ENCODE results near the gene MTA1. TPM values are rescaled to one million over a fixed set of nuclear protein-coding genes. Genes with fewer than 3 reads are reported as not detected.
A peak's percentile ranks its signal among the peaks of the same experiment; 100 is the strongest.

Gene MTA1
- total RNA-seq, 1 donor from 2014 or later = 59.8 TPM

- Mint-ChIP-seq H3K27ac (peak overlapping the region; percentile 57), H3K9me3 (no peaks in the 10 kb centered on the region), H3K4me1 (peaks cover 7% of the 10 kb centered on the region), H3K4me3 (no peak overlapping the region), H3K27me3 (ENCODE audit: insufficient read depth, low read depth) (no peaks in the 10 kb centered on the region), H3K36me3 (peaks cover 1% of the 10 kb centered on the region)
- Histone ChIP-seq H3K36me3 (no peaks in the 10 kb centered on the region), H4K20me1 (ENCODE audit: low read depth) (no peaks in the 10 kb centered on the region), H3K4me3 (no peak overlapping the region), H3K4me2 (no peak overlapping the region), H3K27ac (no peak overlapping the region), H3K9ac (no peak overlapping the region), H3K79me2 (ENCODE audit: low read depth) (no peaks in the 10 kb centered on the region), H3K9me3 (ENCODE audit: low read depth) (no peaks in the 10 kb centered on the region), H2AFZ (replicated peaks) (no peak overlapping the region), H3F3A (ENCODE audit: low read depth) (no peaks in the 10 kb centered on the region), H3K27me3 (peaks cover 4% of the 10 kb centered on the region), H3K4me1 (no peaks in the 10 kb centered on the region)
- no peak for DNase-seq (ENCODE audit: low spot score)
- TF ChIP-seq EZH2 (IDR thresholded peaks at IDR 0.05) (no peak), CTCF (IDR thresholded peaks at IDR 0.05) (no peak), EZH2phosphoT487 (IDR thresholded peaks at IDR 0.05) (no peak)
Measured at GRCh38 chr14:105392131-105393090, 27.2 kb upstream of the MTA1 start.

GRCh38 chr14:105393151-105393550 lies 26.5 kb upstream of the MTA1 start:
- H3K36me3 Mint-ChIP-seq = peaks cover 1% of the 10 kb centered on the region
- H3K9ac ChIP-seq = no peak overlapping the region
- H3K4me2 ChIP-seq = no peak overlapping the region
- H3K9me3 Mint-ChIP-seq = no peaks in the 10 kb centered on the region
- H3F3A ChIP-seq (ENCODE audit: low read depth) = no peaks in the 10 kb centered on the region
- no peaks in the 10 kb centered on the region for H3K4me1 ChIP-seq
- no peaks in the 10 kb centered on the region for H3K27me3 Mint-ChIP-seq (ENCODE audit: insufficient read depth, low read depth)
- H3K27ac ChIP-seq = no peak overlapping the region
- H3K36me3 ChIP-seq = no peaks in the 10 kb centered on the region
- H2AFZ ChIP-seq (replicated peaks) = no peak overlapping the region
- H3K9me3 ChIP-seq (ENCODE audit: low read depth) = no peaks in the 10 kb centered on the region
- TF ChIP-seq EZH2phosphoT487 (IDR thresholded peaks at IDR 0.05) (no peak), CTCF (IDR thresholded peaks at IDR 0.05) (no peak)
- DNase-seq (ENCODE audit: low spot score) = no peak
- no peak overlapping the region for H3K4me3 ChIP-seq
- H3K4me1 Mint-ChIP-seq = peaks cover 12% of the 10 kb centered on the region
- H3K27ac Mint-ChIP-seq = no peak overlapping the region
- peaks cover 9% of the 10 kb centered on the region for H3K27me3 ChIP-seq
- H3K4me3 Mint-ChIP-seq = no peak overlapping the region
- no peaks in the 10 kb centered on the region for H4K20me1 ChIP-seq (ENCODE audit: low read depth)
- no peaks in the 10 kb centered on the region for H3K79me2 ChIP-seq (ENCODE audit: low read depth)

- H3K27ac Mint-ChIP-seq = peak overlapping the region; percentile 59
Measured at GRCh38 chr14:105394714-105395537, 24.7 kb upstream of the MTA1 start.

More at GRCh38 chr14:105394714-105395537, 24.7 kb upstream of the MTA1 start:
- Histone ChIP-seq H3K9ac (no peak overlapping the region), H3K4me3 (no peak overlapping the region), H3K4me2 (no peak overlapping the region), H4K20me1 (ENCODE audit: low read depth) (no peaks in the 10 kb centered on the region), H3K27me3 (peaks cover 9% of the 10 kb centered on the region), H3K79me2 (ENCODE audit: low read depth) (no peaks in the 10 kb centered on the region), H3K9me3 (ENCODE audit: low read depth) (no peaks in the 10 kb centered on the region), H3F3A (ENCODE audit: low read depth) (no peaks in the 10 kb centered on the region), H3K27ac (no peak overlapping the region), H3K4me1 (peaks cover 4% of the 10 kb centered on the region), H3K36me3 (no peaks in the 10 kb centered on the region), H2AFZ (replicated peaks) (no peak overlapping the region)
- Mint-ChIP-seq H3K36me3 (peaks cover 5% of the 10 kb centered on the region), H3K27me3 (ENCODE audit: insufficient read depth, low read depth) (no peaks in the 10 kb centered on the region), H3K4me1 (peaks cover 10% of the 10 kb centered on the region), H3K9me3 (peaks cover 4% of the 10 kb centered on the region), H3K4me3 (no peak overlapping the region)
- TF ChIP-seq EZH2 (IDR thresholded peaks at IDR 0.05) (no peak), EZH2phosphoT487 (IDR thresholded peaks at IDR 0.05) (no peak), CTCF (IDR thresholded peaks at IDR 0.05) (no peak)
- no peak for DNase-seq (ENCODE audit: low spot score)

Measured in neural progenitor cell (in vitro differentiated cells).